NCI-H345 treated with DMSO at 0.1 percent for 48 hours (cell line): ENCODE results near the gene L2HGDH.
"Not testable (repeated sequence)": the region's sequence is repeated elsewhere in the genome, so short reads cannot be mapped to it uniquely, and the experiment has no call there.

Experiments
- DNase-seq: peaks from one replicate; lab custom pipeline; 2025; ENCODE audit not compliant: unreplicated experiment; lab: John Stamatoyannopoulos, UW

L2HGDH gene

GRCh38 chr14:50311972-50312733 is at the start of gene L2HGDH, which contains the start of gene DMAC2L:
Gene L2HGDH (minus strand): TSS chr14:50312229. CDS start chr14:50312150, 79 bp downstream.
Gene DMAC2L (plus strand): TSS chr14:50312324. CDS start chr14:50321488, 9,164 bp downstream.
- DNase-seq = peak; percentile 92

- no peak for DNase-seq
Measured at GRCh38 chr14:50360851-50361250, 48.8 kb upstream of the L2HGDH start.

GRCh38 chr14:50360093-50360492 is 48.1 kb upstream of the L2HGDH start:
- DNase-seq = no peak

DNA sequence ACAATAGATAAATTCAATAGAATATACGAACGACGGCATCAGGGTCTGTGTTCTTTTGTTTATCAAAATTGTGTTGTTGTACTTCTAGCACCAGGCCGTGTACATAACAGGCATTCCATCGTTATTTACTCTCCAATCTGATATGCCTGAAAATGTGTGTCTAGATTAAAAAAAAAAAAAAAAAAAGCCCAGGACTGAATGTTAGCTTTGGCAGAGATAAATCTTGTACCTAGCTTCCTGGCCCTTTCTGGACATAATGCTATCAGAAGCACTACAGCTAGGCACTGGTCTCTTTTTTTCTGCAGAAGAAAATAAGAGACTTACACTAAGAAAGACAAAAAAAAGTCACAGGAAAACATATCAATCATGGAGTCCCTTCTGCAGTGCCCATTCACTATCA is 47.6 kb upstream of the L2HGDH start:
- no peak for DNase-seq

DNA sequence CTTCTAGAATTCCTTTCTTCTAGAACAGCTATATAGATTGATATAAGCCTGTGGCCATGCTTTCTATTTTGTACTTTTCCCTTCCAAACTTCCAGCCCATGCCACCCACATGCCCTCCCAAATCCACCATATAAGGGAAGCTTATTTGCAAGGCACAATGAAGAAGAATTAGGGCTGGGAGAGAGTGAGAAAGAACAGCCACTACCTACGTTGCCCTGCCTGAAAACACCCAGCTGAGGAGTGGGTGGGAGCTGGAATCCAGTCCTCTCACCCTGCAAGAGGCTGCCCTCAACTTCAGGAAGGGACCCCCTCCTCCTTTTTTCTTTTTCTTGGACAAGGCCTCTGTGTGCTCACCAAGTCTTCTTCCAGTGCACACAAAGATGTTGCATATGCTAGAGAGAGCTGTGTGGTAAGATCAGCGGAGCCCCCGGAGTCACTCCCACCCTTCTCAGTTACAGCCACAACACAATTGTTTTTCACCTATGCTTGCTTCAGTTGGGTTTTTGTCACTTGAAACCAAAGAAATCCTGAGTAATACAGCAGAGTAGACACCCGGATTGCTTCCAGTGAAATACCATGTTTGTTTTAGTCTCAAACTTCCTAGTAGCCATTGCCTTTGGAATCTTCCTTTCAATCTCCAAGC is 45.8 kb upstream of the L2HGDH start:
- DNase-seq = no peak

DNA sequence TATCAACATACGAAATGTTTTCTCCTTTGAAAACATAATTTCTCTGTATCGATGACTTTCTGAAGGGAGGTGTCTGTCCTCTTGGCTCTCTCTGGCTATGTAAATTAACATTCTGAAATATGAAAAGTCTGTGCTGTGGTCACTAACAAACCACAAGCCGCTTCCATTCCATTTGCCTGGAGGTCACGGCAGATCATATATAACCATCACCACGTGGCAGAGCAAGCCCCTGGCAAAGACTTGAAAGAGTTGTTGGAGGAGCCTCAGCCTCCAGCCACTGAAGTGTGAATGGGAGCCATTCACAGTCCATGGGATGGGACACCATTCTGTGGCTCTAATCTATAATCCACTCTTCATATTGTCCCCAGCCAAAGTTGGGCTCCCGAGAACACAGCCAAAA is 45.1 kb upstream of the L2HGDH start:
- DNase-seq = no peak

DNA sequence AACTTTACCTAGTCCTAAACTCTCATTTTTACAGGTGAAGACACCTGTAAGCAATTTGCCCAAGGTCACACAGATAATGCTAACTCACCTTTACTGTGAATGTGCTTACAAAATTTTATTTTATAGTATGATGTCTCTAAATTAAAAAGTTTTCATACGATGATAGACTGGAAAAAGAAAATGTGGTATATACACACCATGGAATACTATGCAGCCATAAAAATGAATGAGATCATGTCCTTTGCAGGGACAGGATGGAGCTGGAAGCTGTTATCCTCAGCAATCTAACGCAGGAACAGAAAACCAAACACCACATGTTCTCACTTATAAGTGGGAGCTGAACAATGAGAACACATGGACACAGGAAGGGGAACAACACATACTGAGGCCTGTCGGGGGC is 44.3 kb upstream of the L2HGDH start:
- DNase-seq = not testable (repeated sequence)

GRCh38 chr14:50355692-50356091 is 43.7 kb upstream of the L2HGDH start:
- DNase-seq = no peak

DNA sequence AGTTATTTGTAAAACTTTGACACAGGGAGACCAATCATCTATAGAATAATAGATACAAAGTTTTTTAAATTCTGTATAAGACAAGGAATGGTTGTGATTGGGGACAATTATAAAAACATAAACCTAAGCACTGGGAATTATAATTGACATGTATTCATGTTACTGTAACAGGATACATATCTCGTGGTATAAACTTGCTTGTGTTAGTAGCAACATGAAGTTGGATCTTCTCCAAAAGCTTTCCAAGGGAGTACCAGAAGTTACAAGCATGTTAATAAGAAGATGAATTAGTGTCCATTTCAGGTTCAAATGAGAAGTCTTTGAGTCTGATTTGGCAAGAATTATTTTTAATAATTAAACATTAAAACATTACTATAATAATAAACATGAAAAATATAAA is 42.5 kb upstream of the L2HGDH start:
- DNase-seq = no peak

GRCh38 chr14:50353126-50353525 is 41.1 kb upstream of the L2HGDH start:
- DNase-seq = no peak

- DNase-seq = no peak
Measured at GRCh38 chr14:50352584-50352983, 40.6 kb upstream of the L2HGDH start.

GRCh38 chr14:50350975-50351374 is 38.9 kb upstream of the L2HGDH start:
- DNase-seq = no peak

DNA sequence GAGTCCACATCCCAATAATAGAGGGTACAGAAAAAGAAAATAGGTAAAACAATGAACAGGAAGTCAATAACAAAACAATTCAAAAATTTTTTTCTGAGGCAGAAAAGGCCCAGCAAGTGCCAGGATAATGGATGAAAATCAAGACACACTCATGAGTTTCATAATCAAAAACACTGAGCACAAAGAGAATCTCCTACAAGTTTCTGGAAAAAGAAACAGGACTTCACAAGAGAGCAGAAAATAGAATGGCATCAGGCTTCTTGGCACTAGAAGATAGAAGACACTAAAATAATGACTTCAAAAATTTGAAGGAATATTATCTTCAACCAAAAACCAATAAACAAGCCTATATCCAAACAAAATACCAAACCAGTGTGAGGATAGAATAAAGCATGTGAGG is 36.9 kb upstream of the L2HGDH start:
- no peak for DNase-seq

DNA sequence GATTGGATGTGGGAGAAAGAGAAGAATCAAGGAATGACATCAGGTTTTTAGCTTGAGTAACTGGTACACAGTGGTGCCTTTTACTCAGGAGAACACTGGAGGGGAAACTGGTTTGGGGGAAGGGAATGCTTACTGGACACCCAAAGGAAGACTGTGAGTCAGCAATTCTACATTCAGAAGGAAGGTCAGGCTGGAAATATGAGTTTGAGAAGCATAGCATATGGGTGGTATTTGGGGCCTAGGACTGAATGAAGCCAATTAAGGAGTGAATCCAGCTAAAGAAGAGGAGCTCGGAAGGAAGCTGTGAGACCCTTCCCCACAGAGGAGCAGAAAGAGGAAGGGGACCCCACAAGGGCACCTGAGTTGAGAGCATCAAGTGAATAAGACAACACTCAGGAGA is 35.5 kb upstream of the L2HGDH start:
- DNase-seq = no peak

DNA sequence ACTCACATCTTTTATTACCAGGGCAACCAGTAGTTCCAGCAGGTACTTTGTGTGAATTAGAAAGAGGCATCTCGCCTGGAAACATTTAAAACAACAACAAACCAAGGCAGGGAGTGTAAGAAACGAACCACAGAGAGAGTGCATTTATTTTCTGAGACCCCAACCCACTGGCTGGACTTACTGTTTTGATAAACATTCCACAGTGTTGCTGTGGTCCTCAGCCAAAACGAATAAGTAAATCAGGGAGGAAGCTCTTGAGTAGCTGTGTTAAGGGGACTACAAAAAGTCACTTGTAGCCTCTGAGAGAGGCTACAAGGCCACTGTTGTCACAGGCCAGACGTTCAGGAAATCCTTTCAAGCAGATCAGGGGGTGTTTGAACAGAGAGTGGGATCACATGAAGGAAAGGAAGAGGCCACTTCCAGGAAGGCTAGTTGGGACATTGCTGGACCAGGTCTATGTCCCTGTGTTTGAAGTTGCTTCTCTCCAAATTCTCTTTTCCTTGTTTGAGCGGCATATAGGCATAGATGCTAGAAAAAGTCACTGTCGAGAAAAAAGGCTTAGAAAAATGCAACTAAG is 33.9 kb upstream of the L2HGDH start:
- DNase-seq = no peak

DNA sequence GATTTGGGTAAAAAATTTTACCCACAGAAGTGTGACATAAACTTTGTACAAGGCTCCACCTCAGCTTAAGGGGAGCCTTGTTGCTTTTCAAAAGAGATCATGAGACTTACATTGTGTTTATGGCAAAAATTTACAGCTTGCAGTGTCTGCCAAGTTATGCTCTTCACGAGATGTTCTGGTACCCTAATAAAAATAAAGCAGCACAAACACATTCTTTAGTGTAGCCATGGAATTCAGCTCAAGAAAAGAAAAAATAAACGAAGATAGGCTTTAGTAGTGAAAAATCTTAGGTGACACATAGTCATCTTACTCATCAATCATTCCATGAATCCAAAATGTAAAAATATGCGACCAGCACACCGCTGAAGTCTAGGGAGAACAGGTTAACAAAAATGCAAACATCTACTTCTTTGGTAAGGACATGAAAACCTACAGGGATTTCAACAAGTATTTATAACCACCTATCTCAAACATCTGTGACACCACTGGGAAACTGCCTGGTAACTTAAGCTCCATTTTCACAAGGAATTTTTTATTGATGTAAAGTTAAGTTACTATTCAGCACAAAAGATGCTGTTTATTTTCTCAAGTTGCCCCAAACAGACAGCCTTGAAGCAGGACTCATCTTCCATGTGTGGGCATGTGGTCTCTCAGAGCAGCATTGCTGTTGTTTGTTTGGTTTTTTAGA is 33.0 kb upstream of the L2HGDH start:
- DNase-seq = no peak

DNA sequence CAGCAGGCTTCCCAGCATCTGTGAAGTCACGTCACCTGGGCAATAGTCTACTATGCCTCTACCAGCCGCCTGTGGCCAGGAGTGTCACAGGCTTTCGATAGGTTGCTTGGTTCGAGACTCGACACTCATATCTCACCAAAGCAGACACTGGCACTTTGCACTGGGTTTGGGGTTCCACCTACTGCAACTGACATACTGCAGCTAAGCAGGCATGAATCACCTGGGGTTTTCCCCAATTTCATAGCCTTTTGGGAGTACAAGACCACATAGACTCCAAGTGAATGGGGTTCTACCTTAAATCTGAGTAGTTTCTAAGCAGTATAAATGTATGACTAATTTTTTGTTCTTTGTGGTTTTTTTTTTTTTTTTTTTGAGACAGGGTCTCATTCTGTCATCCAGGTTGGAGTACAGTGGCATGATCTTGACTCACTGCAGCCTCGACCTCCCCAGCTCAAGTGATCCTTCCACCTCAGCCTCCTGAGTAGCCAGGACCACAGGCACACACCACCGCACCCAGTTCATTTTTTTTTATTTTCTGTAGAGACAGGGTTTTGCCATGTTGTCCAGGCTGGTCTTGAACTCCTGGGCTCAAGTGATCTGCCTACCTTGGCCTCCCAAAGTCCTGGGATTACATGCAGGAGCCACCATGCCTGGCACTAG is 32.2 kb upstream of the L2HGDH start:
- no peak for DNase-seq

DNA sequence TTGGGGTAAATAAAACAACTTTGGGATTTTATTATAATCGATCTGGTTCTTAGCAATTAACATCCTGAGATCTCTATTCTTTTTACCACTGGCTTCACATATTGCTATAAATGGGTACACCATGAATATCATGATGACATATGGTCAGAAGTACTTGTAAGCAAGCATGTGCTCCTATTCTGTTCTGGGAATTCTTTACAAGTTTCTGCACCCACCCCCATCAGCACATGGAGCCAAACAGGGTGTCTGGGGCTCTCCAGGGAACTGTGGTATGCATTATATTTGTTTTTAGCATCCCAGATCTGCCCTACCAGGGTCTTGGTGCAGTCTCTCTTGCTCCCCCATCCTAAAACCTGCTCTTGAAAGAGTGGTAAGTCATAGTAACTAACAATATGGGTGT is 31.4 kb upstream of the L2HGDH start:
- no peak for DNase-seq

DNA sequence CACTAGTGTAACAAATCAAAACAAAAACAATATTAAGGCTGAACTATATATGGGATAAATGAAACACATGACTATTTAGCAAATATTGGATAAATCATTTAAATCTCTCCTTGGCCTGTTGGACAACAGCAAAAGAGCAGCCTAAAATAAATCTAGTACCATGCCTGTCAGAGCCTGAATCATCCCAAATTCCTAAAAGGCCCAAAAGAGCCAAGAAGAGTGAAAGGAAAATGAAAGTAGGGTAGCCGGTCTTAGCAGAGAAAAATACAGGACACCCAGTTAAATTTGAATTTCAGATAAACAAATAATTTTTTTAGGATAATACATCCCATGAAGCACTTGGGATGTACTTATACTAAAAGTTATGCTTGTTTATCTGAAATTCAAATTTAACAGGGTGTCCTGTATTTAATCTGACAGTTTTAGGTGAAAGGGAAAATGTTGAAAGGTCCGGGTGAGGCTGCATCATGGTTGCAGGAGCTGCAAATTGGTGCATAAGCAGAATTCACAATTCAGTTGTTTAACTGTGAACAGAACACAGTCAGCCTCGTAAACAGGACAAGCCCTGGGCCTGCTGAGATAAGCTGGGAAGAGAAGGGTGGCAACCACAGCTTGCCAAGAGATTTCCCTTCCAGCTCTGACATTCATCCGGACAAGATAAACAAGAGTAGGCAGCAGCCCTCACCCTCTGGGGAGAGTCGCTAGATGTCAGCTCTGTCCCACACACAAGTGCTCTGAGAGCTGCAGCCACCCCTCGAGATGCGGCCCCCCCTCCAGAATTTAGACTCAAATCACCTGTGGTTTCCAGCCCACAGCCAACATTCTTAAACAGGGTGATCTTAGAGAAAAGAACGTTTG is 30.4 kb upstream of the L2HGDH start:
- no peak for DNase-seq

DNA sequence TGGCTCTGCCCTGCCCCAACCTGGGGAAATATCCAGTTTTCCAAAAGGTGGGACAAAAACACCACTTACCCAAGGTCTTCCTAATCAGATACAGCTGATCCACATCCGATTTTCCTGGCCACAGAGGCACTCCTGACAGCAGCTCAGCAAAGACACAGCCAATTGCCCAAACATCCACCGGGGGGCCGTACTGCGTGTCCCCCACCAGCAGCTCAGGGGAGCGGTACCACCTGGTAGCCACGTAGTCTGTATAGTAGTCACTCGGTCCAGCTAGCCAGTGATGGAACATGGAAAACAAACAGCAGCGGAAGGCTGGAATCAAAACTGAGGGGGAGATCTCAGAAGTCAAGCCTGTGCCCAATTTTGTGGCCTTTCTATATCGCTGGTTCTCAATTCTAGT is 28.9 kb upstream of the L2HGDH start:
- no peak for DNase-seq
